Kidney epithelial cell (primary cell): Measurements from ENCODE around the gene ASXL1. TPM values are rescaled to one million over a fixed set of nuclear protein-coding genes. Genes with fewer than 3 reads are reported as not detected.

Experiments
- DNase-seq: peaks from one replicate; pipeline ENCODE4 v3.0.0-alpha.2; 2010; ENCODE audit warnings: low read depth
- H3K27me3 ChIP-seq: 2 replicates; pipeline ENCODE4 v1.6.0; 2011; ENCODE audit warnings: low read length; ENCODE audit not compliant: control insufficient read depth, insufficient read depth
- H3K36me3 ChIP-seq: 2 replicates; pipeline ENCODE4 v1.5.1; 2011; ENCODE audit warnings: low read length; ENCODE audit not compliant: control insufficient read depth, insufficient read depth
- H3K4me3 ChIP-seq: 2 replicates; pipeline ENCODE4 v1.5.1; 2011; ENCODE audit warnings: low read depth, mild to moderate bottlenecking, control low read depth, low read length
- total RNA-seq: library from RNA; depleted of rRNA; stranded (reverse); fragments of >200 nt; gene quantifications from 2 replicates; pipeline ENCODE4 v1.2.3, GENCODE V29; 2015
- TF ChIP-seq, protein P1 (sequence below): IDR thresholded peaks from 2 replicates; pipeline ENCODE4 v1.5.1; 2011; ENCODE audit warnings: mild to moderate bottlenecking, moderate library complexity, low read length, control low read depth, inconsistent platforms; ENCODE audit not compliant: insufficient read depth, poor library complexity, severe bottlenecking

ASXL1 gene
- total RNA-seq, 1 donor from 2014 or later: 31.6 TPM

DNA sequence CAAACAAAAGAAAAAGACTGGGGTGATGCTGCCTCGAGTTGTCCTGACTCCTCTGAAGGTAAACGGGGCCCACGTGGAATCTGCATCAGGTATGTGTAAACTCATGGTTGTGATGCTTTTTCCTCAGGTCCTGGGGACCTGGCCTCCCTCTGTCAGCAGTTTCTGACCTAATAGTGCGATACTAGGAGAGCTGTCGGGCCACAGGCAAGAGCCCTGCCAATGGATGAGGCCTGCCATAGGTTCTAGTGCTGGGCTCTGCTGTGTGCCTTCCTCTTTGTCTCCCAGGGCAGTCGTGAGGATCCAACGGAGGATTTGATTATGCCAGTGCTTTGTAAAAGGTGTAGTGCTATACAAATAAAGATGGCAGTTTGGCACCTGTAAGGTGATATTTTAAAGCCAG is 71.2 kb downstream of the ASXL1 start:
- Histone ChIP-seq H3K27me3 (no peaks in the 10 kb centered on the region), H3K4me3 (no peak overlapping the region), H3K36me3 (peaks cover 6% of the 10 kb centered on the region)
- no peak for DNase-seq
- TF ChIP-seq, protein P1, sequence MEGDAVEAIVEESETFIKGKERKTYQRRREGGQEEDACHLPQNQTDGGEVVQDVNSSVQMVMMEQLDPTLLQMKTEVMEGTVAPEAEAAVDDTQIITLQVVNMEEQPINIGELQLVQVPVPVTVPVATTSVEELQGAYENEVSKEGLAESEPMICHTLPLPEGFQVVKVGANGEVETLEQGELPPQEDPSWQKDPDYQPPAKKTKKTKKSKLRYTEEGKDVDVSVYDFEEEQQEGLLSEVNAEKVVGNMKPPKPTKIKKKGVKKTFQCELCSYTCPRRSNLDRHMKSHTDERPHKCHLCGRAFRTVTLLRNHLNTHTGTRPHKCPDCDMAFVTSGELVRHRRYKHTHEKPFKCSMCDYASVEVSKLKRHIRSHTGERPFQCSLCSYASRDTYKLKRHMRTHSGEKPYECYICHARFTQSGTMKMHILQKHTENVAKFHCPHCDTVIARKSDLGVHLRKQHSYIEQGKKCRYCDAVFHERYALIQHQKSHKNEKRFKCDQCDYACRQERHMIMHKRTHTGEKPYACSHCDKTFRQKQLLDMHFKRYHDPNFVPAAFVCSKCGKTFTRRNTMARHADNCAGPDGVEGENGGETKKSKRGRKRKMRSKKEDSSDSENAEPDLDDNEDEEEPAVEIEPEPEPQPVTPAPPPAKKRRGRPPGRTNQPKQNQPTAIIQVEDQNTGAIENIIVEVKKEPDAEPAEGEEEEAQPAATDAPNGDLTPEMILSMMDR: no peak

DNA sequence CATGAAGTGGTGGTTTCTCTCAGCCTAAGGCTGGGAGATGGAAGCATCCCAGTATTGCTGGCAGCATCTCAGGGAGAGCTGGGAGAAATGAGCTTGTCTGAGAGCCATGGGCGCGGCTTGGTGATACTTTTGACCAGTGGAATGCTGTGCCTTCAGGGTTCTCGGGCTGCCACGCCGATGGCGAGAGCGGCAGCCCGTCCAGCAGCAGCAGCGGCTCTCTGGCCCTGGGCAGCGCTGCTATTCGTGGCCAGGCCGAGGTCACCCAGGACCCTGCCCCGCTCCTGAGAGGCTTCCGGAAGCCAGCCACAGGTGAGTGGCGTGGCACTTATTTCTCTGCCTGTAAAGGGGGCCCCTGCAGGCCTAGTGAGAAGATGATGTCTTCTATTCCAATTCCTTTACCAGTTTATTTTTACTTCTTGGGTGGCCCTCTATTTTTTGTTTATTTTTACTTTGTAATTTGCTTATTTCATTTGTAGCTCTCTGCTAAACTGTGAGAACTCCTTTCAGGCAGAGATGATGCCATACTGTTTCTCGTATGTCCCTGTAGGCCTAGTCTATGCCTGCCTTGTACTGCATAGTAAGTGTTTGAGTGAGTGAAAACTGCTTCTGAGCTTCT is 71.7 kb downstream of the ASXL1 start:
- Histone ChIP-seq H3K4me3 (no peak overlapping the region), H3K36me3 (peaks cover 8% of the 10 kb centered on the region), H3K27me3 (no peaks in the 10 kb centered on the region)
- no peak for DNase-seq
- TF ChIP-seq, protein P1: no peak

DNA sequence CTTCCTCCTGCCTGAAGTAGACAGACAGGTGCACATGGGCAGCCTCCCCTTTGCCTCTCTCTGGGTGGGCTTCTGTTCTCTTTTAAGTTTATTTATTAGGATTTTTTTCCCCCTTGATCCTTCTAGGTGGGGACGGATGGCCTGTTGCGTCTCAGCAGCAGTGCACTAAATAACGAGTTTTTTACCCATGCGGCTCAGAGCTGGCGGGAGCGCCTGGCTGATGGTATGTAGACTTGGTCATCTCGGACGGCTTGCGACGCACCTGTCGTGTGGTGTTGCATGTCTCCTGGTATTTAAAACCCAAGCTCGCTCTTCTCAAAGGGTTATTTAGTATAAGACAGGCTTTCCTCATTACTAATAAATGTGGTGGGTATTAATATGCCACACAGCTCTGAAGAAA is 73.3 kb downstream of the ASXL1 start:
- no peak overlapping the region for H3K4me3 ChIP-seq
- TF ChIP-seq, protein P1: no peak
- H3K36me3 ChIP-seq: peaks cover 8% of the 10 kb centered on the region
- no peak for DNase-seq
- H3K27me3 ChIP-seq: no peaks in the 10 kb centered on the region

DNA sequence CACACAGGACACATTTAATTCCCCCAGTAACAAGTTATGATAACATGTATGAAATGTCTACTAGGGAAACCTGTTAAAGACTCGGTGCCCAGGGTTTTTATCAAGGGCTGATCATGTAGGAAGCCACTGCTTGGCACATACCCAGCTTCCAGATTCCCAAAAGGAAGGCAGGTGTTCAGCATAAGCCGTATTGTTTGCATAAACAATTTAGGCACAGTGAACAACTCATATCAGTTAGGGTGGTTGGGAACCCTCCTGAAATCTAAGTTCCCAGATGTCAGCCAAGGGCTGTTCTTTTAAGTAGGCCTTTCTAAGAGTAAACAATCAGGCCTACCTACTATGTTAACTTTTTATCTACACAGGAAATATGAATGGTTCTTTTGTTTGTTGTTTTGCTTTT is 74.1 kb downstream of the ASXL1 start:
- TF ChIP-seq, protein P1: no peak
- DNase-seq: no peak
- peaks cover 8% of the 10 kb centered on the region for H3K36me3 ChIP-seq

DNA sequence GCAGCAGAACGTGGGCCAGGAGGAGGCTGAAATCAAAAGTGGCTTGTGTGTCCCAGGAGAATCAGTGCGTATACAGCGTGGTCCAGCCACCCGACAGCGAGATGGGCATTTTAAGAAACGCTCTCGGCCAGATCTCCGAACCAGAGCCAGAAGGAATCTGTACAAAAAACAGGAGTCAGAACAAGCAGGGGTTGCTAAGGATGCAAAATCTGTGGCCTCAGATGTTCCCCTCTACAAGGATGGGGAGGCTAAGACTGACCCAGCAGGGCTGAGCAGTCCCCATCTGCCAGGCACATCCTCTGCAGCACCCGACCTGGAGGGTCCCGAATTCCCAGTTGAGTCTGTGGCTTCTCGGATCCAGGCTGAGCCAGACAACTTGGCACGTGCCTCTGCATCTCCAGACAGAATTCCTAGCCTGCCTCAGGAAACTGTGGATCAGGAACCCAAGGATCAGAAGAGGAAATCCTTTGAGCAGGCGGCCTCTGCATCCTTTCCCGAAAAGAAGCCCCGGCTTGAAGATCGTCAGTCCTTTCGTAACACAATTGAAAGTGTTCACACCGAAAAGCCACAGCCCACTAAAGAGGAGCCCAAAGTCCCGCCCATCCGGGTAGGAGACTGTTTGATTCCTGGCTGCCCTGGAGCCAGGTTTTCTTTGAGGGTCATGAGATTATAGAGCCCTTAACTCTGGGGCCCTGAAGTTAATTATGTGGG is 75.3 kb downstream of the ASXL1 start:
- H3K27me3 ChIP-seq: no peaks in the 10 kb centered on the region
- no peak overlapping the region for H3K4me3 ChIP-seq
- TF ChIP-seq, protein P1: no peak
- peaks cover 7% of the 10 kb centered on the region for H3K36me3 ChIP-seq
- no peak for DNase-seq

More for the DNA sequence above, 74.1 kb downstream of the ASXL1 start:
- Histone ChIP-seq H3K27me3 (no peaks in the 10 kb centered on the region), H3K4me3 (no peak overlapping the region)

DNA sequence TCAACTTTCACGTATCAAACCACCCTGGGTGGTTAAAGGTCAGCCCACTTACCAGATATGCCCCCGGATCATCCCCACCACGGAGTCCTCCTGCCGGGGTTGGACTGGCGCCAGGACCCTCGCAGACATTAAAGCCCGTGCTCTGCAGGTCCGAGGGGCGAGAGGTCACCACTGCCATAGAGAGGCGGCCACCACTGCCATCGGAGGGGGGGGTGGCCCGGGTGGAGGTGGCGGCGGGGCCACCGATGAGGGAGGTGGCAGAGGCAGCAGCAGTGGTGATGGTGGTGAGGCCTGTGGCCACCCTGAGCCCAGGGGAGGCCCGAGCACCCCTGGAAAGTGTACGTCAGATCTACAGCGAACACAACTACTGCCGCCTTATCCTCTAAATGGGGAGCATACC is 76.3 kb downstream of the ASXL1 start:
- Histone ChIP-seq H3K4me3 (no peak overlapping the region), H3K36me3 (peaks cover 7% of the 10 kb centered on the region), H3K27me3 (no peaks in the 10 kb centered on the region)
- TF ChIP-seq, protein P1: no peak
- DNase-seq: no peak
